Lower leg skin (tissue), 4 donors: ENCODE data around the gene C1orf198. TPM values are rescaled to one million over a fixed set of nuclear protein-coding genes. Genes with fewer than 3 reads are reported as not detected.

ENCODE experiments used
- DNase-seq, 2 donors: peaks; one replicate each; pipeline ENCODE4 v3.0.0-alpha.2; 2019; ENCODE audit warnings: low spot score in 2 of 2
- H3K4me3 ChIP-seq: fragments of 200-600 bp; sonication (generic); 2 replicates; pipeline ENCODE4 v1.5.1; 2017; ENCODE audit warnings: mild to moderate bottlenecking, low read depth; ENCODE audit not compliant: poor library complexity, severe bottlenecking
- CTCF ChIP-seq, 3 donors: fragments of 450-650 bp; IDR thresholded peaks; one replicate each; pipeline ENCODE4 v1.5.1; 2016; ENCODE audit warnings: antibody characterized with exemption in 3 of 3, mild to moderate bottlenecking in 3 of 3, moderate library complexity in 2 of 3
- POLR2A ChIP-seq, 2 donors: fragments of 450-650 bp; IDR thresholded peaks; one replicate each; pipeline ENCODE4 v1.6.1; 2016 to 2017; ENCODE audit warnings: antibody characterized with exemption in 2 of 2, mild to moderate bottlenecking in 1 of 2, moderate library complexity in 1 of 2
- WGBS, 2 donors: methylation state at CpG; one replicate each; pipeline ENCODE4 v1.1.5; 2018; 5-methylcytosine and 5-hydroxymethylcytosine counted together
- intact Hi-C: fragments of 100-400 bp; cut with DNase I; formaldehyde crosslinking; loops from one replicate; pipeline ENCODE4 v1.15.0; 2023; ENCODE audit warnings: low total_unique reads
- total RNA-seq, 4 donors: library from RNA; depleted of rRNA; stranded (reverse); fragments of >200 nt; gene quantifications; one replicate each; pipeline ENCODE4 v1.1.0, GENCODE V29; 2016

Gene C1orf198
- total RNA-seq, 4 donors from 2014 or later: 71.1 to 80.1 (median 73.3) TPM

GRCh38 chr1:230884646-230885045 lies 16.3 kb upstream of the C1orf198 start:
- intact Hi-C loops: no loop called here
- no peak for TF ChIP-seq CTCF (IDR thresholded peaks at IDR 0.05)
- TF ChIP-seq POLR2A (IDR thresholded peaks at IDR 0.05): no peak
- no peak overlapping the region for H3K4me3 ChIP-seq
- no peak for DNase-seq
- WGBS, 2 donors: 84 to 91% methylated on average over 2 of the region's 2 CpGs

DNA sequence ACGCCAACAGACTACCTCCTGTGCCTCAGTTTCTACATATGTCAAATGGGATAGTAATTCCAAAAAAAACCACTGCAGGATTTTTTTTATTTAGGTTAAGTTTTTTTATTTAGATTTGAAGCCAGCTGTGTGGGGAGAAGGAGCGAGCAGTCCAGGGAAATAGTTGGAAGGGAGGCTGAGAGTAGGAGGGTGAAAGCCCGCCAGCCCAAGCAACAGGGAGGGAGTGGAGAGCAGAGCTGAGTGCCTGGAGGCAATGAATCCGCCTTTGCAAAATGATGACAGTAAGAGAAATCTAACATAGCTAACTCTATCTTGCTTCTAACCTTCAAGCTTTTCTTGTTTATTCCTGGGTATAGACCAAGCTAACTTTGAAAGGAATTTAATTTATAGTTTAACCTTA lies 15.6 kb upstream of the C1orf198 start:
- WGBS, 2 donors: 42 to 50% methylated on average over 4 of the region's 4 CpGs
- H3K4me3 ChIP-seq: no peak overlapping the region
- TF ChIP-seq CTCF (IDR thresholded peaks at IDR 0.05) (no peak), POLR2A (IDR thresholded peaks at IDR 0.05) (no peak)
- no peak for DNase-seq
- intact Hi-C loops: no loop called here

- intact Hi-C loops: no loop called here
- DNase-seq: no peak
- no peak for TF ChIP-seq POLR2A (IDR thresholded peaks at IDR 0.05)
- TF ChIP-seq CTCF (IDR thresholded peaks at IDR 0.05): no peak
- H3K4me3 ChIP-seq: no peak overlapping the region
- WGBS, 2 donors: 56 to 57% methylated on average over 8 of the region's 8 CpGs
These were observed 11.5 kb upstream of the C1orf198 start for GRCh38 chr1:230879778-230880177.

DNA sequence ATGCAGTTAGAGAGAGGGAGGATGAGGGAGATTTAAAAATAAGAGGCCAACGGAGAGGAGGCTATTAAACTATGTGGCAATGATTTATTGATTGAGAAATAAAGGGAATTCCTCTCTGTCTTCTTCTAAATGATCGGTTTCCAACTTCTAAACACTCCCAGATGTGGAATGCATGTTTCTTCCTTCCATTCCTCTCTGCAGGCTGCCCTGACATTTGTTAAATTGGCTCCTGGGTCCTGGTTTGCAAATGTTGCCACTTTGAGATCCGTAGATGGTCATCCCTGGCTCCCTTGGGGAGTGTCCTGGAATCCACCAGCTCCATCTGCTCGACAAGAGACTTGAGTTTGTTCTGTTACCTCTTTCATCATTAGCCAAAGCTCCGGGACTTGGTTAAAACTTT lies 10.3 kb upstream of the C1orf198 start:
- WGBS, 2 donors: 17 to 23% methylated on average over 5 of the region's 5 CpGs
- peak; percentile 73 to 91 for DNase-seq
- TF ChIP-seq CTCF (IDR thresholded peaks at IDR 0.05) (no peak), POLR2A (IDR thresholded peaks at IDR 0.05) (no peak)
- intact Hi-C loops: no loop called here
- no peak overlapping the region for H3K4me3 ChIP-seq

DNA sequence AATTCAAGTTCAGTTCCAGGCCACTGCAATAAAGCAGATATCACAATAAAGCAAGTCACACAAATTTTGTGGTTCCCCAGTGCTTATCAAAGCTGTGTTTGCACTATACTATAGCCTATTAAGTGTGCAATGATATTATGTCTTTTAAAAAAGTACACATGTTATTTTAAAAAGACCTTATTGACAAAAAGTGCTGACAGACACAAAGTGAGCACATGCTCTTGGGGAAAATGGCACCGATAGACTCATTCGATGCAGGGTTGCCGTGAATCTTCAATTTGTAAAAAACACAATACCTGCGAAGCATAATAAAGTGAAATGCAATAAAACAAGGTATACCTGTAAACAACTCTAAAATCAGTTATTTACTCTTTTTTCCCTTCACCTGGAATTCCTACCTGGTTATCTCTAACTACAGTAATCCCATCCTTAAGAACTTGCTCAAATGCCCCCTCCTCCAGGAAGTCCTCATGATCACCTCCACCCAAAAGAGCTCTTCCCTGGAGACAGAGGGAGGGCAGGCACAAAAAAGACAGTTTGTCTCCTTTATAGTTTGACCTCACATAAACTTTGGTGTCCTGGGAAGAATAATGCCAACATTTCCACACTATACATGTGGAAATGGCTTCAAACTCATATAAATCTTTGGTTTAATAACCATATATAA lies 9.7 kb upstream of the C1orf198 start:
- no peak for DNase-seq
- no peak for TF ChIP-seq POLR2A (IDR thresholded peaks at IDR 0.05)
- TF ChIP-seq CTCF (IDR thresholded peaks at IDR 0.05): no peak
- H3K4me3 ChIP-seq: no peak overlapping the region
- WGBS, 2 donors: 89 to 91% methylated on average over 4 of the region's 4 CpGs
- intact Hi-C loops: no loop called here
